ENCODE measurements around the gene AGFG2. TPM values are rescaled to one million over a fixed set of nuclear protein-coding genes. Genes with fewer than 3 reads are reported as not detected.
"Not testable (repeated sequence)": the region's sequence is repeated elsewhere in the genome, so short reads cannot be mapped to it uniquely, and the experiment has no call there.

Gene AGFG2
- total RNA-seq, 1 donor from 2014 or later = 26.6 TPM

GRCh38 chr7:100545360-100546128 lies 6.5 kb downstream of the AGFG2 start:
- H3K4me1 ChIP-seq = peaks cover 60% of the 10 kb centered on the region
- H3K27ac ChIP-seq (replicated peaks) = peak overlapping the region; percentile 90
- peaks cover 8% of the 10 kb centered on the region for H3K36me3 ChIP-seq
- DNase-seq = no peak
- H3K27me3 ChIP-seq (ENCODE audit: low read depth) = no peaks in the 10 kb centered on the region
- no peak overlapping the region for H3K4me3 ChIP-seq
- intact Hi-C loops (cut with micrococcal nuclease) = loop anchor here (10.0 kb wide), 1 partner anchor 71 kb away; the partner anchor contains the start of gene TSC22D4
- TF ChIP-seq CTCF (IDR thresholded peaks at IDR 0.05; ENCODE audit: borderline replicate concordance) = no peak
- H3K9me3 ChIP-seq (replicated peaks) = no peaks in the 10 kb centered on the region

- DNase-seq = no peak
- Histone ChIP-seq H3K27ac (replicated peaks) (peak overlapping the region; percentile 90), H3K4me1 (peaks cover 56% of the 10 kb centered on the region), H3K36me3 (peaks cover 16% of the 10 kb centered on the region), H3K27me3 (ENCODE audit: low read depth) (no peaks in the 10 kb centered on the region), H3K9me3 (replicated peaks) (no peaks in the 10 kb centered on the region), H3K4me3 (no peak overlapping the region)
- no peak for TF ChIP-seq CTCF (IDR thresholded peaks at IDR 0.05; ENCODE audit: borderline replicate concordance)
- intact Hi-C loops (cut with micrococcal nuclease) = loop anchor here (10.0 kb wide), 1 partner anchor 72 kb away; the partner anchor contains the start of gene TSC22D4
Measured at GRCh38 chr7:100546129-100546925, 7.3 kb downstream of the AGFG2 start.

- Histone ChIP-seq H3K9me3 (replicated peaks) (no peaks in the 10 kb centered on the region), H3K36me3 (peaks cover 24% of the 10 kb centered on the region), H3K4me1 (peaks cover 56% of the 10 kb centered on the region), H3K27ac (replicated peaks) (peak overlapping the region; percentile 90), H3K4me3 (no peak overlapping the region), H3K27me3 (ENCODE audit: low read depth) (no peaks in the 10 kb centered on the region)
- DNase-seq = no peak
- intact Hi-C loops (cut with micrococcal nuclease) = loop anchor here (10.0 kb wide), 1 partner anchor 72 kb away; the partner anchor contains the start of gene TSC22D4
- TF ChIP-seq CTCF (IDR thresholded peaks at IDR 0.05; ENCODE audit: borderline replicate concordance) = no peak
Measured at GRCh38 chr7:100546926-100547800, 8.2 kb downstream of the AGFG2 start.

GRCh38 chr7:100547872-100548271 lies 8.9 kb downstream of the AGFG2 start:
- H3K4me3 ChIP-seq = no peak overlapping the region
- no peaks in the 10 kb centered on the region for H3K9me3 ChIP-seq (replicated peaks)
- peak; percentile 31 for TF ChIP-seq CTCF (IDR thresholded peaks at IDR 0.05; ENCODE audit: borderline replicate concordance)
- intact Hi-C loops (cut with micrococcal nuclease) = loop anchor here (10.0 kb wide), 1 partner anchor 73 kb away; the partner anchor contains the start of gene TSC22D4
- peaks cover 56% of the 10 kb centered on the region for H3K4me1 ChIP-seq
- DNase-seq = no peak
- no peaks in the 10 kb centered on the region for H3K27me3 ChIP-seq (ENCODE audit: low read depth)
- peak overlapping the region; percentile 90 for H3K27ac ChIP-seq (replicated peaks)
- H3K36me3 ChIP-seq = peaks cover 31% of the 10 kb centered on the region

- H3K27me3 ChIP-seq (ENCODE audit: low read depth); H3K4me3 ChIP-seq; H3K9me3 ChIP-seq (replicated peaks); DNase-seq: not testable (repeated sequence)
- Histone ChIP-seq H3K36me3 (peaks cover 37% of the 10 kb centered on the region), H3K4me1 (peaks cover 56% of the 10 kb centered on the region), H3K27ac (replicated peaks) (peak overlapping the region; percentile 90)
- intact Hi-C loops (cut with micrococcal nuclease) = loop anchor here (10.0 kb wide), 1 partner anchor 74 kb away; the partner anchor contains the start of gene TSC22D4
Measured at GRCh38 chr7:100548446-100548845, 9.4 kb downstream of the AGFG2 start.
